IPS-18c (cell line): ENCODE data around the gene SIK2.

ENCODE experiments used
- H3K4me3 ChIP-seq: 2 replicates; pipeline ENCODE4 v1.7.0; 2013; ENCODE audit warnings: low read depth, mild to moderate bottlenecking, low read length, moderate library complexity; ENCODE audit not compliant: insufficient read depth
- H3K9me3 ChIP-seq: one replicate; pipeline ENCODE4 v1.6.1; 2013; ENCODE audit warnings: mild to moderate bottlenecking, low read length, moderate library complexity; ENCODE audit not compliant: control insufficient read depth, insufficient read depth

Gene SIK2

DNA sequence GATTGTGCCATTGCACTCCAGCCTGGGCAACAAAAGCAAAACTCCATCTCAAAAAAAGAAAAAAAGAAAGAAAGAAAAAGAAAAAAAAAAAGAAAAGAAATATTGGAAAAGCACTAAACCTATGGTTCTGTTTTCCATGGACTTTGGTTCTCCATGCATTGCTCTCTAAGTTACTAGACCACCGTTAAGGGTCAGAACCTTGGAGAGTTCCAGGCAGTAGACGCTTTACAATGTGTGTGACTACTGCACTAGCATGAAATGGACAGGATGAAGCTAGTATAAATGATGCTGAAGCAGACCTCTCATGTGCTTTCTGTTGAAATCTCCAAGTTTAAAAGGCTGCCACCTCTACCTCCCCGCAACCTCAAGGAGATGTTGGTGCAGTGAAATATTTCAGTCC, 63.5 kb downstream of the SIK2 start:
- Histone ChIP-seq H3K4me3 (no peak overlapping the region), H3K9me3 (no peaks in the 10 kb centered on the region)

DNA sequence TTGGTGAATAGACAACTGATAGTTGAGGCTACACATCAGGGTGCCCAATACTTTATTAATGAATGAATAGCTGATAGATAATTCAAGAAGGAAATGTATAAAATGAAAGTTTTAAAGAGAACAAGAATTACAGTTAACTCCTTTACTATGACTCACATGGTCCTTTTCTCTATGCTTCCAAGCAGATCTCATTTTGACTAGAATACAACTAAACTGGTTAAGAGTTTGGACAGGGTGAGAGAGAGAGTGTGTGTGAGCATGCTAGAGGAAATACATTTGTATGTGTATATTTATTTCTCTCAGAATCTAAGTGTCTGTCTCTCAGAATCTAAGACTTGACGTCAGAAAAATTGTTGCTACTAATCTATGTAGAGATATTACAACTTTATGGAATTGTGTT, 66.7 kb downstream of the SIK2 start:
- no peaks in the 10 kb centered on the region for H3K9me3 ChIP-seq
- H3K4me3 ChIP-seq, result no peak overlapping the region

DNA sequence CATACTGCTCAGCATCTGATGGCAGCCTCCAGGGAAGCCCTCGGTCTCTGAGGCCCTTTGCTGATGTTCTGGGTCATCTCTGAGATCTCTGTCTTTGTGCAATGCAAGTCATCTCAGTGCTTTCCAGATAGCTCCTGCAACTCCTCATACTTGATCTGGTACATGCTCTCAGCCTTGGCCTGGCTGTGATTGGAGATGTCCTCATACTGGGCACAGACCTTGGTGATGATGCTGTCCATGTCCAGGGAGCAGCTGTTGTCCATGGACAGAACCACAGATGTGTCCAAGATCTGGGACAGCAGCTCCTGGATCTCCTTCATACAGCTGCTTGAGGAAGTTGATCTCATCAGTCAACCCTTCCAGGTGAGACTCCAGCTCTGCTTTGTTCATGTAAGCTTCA, 69.1 kb downstream of the SIK2 start:
- Histone ChIP-seq H3K4me3 (no peak overlapping the region), H3K9me3 (no peaks in the 10 kb centered on the region)

DNA sequence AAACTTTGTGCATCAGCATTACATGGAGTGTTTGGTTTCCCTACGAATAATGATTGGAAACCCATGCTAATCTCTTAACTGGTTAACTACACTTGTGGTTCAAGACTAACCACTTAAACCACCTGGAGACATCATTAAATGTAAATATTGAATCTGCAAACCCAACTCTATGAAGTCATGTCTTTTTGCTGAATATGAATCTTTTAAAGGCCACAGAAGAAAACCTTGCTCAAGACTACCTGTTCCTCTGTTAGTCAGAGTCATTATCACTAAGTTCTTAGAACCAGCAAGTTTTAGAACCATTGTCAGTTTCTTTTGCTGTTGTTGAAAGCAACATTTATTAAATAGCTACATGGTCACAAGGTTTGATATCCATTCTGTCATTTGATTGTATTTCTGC, 70.7 kb downstream of the SIK2 start:
- no peaks in the 10 kb centered on the region for H3K9me3 ChIP-seq
- H3K4me3 ChIP-seq, result no peak overlapping the region

DNA sequence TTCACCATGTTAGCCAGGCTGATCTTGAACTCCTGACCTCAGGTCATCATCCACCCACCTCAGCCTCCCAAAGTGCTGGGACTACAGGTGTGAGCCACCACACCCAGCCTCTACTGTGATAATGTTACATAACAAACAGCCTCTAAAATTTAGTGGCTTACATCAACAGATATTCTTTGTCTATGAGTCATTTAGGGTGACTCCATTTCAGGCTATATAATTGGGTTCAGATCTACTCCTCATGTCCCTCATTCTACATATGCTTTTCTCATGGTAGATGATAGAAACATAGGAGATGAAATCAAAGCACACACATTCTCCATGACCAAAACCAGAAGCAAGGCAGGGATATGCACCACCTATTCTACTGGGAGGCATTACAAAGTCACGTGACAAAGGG, 72.7 kb downstream of the SIK2 start:
- H3K9me3 ChIP-seq, result no peaks in the 10 kb centered on the region
- H3K4me3 ChIP-seq, result no peak overlapping the region

DNA sequence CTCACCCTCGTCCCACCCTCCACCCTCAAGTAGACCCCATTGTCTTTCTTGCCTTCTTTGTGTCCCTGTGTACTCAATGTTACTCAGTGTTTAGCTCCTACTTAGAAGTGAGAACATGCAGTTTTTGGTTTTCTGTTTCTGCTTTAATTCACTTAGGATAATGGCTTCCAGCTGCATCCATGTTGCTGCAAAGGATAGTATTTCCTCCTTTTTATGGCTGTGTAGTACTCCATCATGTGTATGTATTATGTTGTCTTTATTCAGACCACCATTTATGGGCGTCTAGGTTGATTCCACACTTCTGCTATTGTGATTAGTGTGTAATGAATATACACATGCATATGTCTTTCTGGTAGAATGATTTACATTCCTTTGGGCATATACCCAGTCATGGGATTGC, 73.6 kb downstream of the SIK2 start:
- Histone ChIP-seq H3K4me3 (no peak overlapping the region), H3K9me3 (no peaks in the 10 kb centered on the region)

DNA sequence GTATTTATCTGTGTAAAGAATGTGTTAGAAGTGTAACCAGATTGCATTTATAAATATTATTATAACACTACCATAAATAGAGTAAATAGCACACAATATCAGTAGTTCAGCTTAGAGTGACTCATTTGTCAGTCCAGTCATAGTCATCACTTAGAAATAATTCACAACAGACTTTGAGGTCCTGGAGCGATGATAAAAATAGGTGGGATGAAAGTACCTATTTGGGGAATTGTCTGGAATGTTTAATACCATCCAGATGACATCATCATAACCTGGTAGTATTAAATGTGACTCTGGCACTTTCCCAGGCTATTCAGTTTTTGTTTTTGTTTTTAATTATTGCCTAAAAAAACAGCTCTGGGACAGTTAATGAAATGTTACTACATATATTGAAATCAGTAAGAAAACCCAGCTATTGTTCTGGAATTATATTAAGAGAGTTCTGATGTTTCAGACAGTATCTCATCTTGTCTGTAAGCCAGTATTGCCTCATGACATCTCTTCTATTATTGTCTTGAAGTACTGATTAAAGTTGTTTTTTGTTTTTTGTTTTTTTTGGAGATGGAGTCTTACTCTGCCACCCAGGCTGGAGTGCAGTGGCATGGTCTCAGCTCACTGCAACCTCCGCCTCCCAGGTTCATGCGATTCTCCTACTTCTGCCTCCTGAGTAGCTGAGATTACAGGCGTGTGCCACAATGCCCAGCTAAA, 74.8 kb downstream of the SIK2 start:
- no peaks in the 10 kb centered on the region for H3K9me3 ChIP-seq

DNA sequence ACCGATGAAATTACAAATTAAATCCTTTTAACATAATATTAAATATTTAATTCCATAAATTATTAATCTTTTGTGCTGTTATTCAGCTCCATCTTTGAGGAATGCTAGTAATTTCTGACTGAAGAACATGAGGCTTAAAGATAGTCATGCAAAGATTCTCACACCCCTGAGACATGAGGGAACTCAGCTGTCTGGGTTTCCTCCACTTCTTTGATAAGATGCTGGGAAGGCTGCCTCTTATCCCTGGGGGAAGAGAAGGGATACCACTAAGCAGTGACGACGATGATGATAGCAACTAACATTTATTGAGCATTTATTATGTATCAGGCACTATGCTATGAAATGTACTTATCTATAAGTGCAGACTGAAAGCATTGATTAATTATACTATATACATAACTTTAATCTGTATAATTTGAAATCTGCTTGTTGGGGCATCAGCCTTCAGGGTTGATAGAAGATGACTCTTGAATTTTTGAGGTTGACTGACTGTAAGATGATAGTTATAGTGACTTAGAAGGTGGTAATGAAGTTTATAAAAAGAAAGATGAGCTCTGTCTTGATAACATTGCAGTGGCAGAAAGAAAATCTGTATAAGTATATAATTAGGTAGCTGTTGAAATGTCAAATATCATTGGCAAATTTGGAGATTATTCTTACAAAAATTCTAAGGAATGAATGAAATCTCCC, 78.4 kb downstream of the SIK2 start:
- no peaks in the 10 kb centered on the region for H3K9me3 ChIP-seq
- H3K4me3 ChIP-seq, result no peak overlapping the region

More for the DNA sequence above, 74.8 kb downstream of the SIK2 start:
- H3K4me3 ChIP-seq, result no peak overlapping the region

DNA sequence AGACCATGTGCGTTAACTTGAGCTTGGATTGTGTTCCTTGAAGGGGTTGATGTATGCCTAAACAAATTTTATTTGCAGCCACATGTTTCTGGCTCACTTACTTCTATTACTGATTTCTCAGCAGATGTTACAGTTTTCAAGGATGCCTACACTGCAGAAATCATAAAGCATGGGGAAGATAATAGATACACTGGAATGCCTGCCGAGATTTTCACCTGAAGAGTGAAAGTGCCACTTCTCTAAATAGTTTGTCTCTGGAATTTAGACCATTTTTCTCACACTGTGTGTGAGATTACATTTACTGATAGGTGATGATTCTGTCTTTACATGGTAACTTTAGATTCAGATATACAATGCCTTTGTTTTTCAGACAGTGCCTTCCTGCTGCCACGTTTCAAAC, 81.6 kb downstream of the SIK2 start:
- Histone ChIP-seq H3K4me3 (no peak overlapping the region), H3K9me3 (no peaks in the 10 kb centered on the region)

DNA sequence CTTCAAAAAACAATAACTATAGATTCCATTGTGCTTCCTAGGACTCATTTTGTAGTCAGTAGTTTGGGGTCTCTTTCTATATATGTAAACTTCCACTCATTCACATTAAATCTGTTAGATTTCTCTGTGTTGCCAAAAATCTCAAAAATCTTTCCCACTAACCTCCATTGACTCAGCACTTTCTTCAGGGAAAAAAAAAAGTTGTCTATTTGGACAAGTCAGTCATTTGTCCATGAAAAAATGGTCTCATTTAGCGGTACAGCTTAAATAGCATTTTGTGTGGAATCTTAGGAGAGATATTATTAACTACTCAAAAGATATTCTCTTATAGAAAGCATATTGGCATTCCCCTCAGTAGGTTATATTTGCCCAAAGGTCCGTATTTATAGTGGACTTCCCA, 82.0 kb downstream of the SIK2 start:
- H3K9me3 ChIP-seq, result no peaks in the 10 kb centered on the region
- H3K4me3 ChIP-seq, result no peak overlapping the region

DNA sequence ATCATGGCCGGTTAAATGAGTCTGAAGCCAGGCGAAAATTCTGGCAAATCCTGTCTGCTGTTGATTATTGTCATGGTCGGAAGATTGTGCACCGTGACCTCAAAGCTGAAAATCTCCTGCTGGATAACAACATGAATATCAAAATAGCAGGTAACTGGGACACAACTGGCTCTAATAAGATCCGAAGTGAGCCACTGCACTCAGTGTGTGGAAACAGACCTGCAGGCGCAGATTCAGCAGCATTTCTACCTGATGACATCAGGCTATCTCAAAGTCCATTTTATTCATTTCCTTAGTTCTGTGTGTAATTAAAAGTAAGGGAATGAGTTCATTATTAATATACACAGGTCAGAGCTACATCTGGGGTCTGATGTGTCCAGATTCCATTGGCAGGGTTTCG, 85.8 kb downstream of the SIK2 start:
- Histone ChIP-seq H3K4me3 (no peak overlapping the region), H3K9me3 (no peaks in the 10 kb centered on the region)

DNA sequence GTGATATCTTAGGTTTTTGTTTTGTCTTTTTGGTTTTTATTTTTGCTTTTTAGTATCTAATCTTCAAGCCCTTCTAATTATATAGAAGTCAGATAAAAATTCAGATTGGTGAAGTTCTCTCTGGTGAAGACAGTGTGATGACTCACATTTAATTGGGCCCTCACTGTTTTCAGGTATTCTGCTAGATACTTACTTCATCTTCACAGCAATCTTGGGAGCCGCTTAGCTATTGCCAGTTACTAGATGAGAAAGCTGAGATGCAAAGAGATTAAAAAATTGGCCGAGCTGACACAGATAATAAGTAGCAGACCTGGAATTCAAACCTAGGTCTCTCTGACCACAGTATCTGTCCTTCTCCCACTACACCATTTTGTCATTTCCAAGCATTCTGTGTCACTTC, 88.9 kb downstream of the SIK2 start:
- Histone ChIP-seq H3K4me3 (no peak overlapping the region), H3K9me3 (no peaks in the 10 kb centered on the region)

DNA sequence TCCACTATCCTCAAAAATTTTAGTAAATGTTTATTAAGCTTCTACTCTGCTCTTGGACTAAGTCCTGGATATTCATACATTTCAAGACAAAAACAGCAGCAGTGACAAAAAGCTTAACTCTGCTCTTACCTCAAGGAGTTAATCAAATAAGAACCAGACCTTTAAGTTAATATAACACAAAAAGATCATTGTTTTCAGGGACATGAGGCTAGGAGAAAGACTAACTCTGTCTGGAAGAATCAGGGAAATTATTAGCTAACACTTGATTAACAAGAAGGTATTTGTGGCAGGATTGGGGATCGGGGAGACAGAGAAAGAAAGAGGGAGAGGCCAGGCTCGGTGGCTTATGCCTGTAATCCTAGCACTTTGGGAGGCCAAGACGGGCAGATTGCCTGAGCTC, 89.5 kb downstream of the SIK2 start:
- Histone ChIP-seq H3K4me3 (no peak overlapping the region), H3K9me3 (no peaks in the 10 kb centered on the region)

DNA sequence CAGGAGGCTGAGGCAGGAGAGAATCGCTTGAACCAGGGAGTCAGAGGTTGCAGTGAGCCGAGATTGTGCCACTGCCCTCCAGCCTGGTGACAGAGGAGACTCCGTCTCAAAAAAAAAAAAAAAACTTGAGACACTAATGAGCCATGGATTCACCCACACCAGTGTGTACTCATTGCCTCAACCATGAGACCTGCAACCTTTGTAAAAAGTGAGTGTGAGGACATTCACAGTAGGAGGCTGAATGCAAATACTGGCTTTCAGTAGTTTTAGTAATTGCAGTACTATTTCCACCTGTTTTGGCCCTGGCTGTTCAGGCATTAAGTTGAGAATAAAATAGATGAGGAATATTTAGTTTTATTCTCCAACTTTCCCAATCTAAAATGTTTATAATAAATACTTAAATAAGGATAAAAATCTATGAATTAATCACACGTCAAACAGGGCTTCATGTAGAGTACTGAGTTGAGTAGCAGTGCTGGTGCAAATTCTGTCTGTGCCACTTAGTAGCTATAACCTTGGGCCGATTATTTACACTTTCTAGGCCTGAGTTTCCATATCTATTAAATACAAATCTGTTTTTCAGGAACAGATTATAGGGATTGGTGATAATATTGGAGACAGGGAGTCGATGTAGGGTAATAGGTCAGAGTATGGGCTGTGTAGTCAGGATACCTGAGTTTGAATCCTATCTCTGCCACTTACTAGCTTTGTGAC, 91.1 kb downstream of the SIK2 start:
- Histone ChIP-seq H3K4me3 (no peak overlapping the region), H3K9me3 (no peaks in the 10 kb centered on the region)

DNA sequence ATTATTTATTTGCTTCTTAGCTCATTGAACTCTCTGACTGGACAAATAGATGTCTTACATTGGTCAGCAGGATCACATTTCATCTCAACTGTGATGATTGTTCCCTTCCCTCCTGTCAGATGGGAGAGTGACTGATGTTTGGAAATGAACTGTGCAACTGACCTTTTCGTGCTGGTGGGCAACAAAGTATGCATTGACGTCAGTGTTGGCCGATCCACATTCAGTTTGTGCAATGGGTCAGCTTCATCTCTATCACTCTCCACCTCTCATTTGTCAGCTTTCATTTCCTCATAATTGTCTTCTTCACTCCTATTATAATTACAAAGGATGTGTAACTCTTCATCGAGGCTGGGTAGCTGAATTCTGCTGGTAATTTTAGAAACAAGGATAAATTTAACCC, 92.6 kb downstream of the SIK2 start:
- no peaks in the 10 kb centered on the region for H3K9me3 ChIP-seq
- H3K4me3 ChIP-seq, result no peak overlapping the region

DNA sequence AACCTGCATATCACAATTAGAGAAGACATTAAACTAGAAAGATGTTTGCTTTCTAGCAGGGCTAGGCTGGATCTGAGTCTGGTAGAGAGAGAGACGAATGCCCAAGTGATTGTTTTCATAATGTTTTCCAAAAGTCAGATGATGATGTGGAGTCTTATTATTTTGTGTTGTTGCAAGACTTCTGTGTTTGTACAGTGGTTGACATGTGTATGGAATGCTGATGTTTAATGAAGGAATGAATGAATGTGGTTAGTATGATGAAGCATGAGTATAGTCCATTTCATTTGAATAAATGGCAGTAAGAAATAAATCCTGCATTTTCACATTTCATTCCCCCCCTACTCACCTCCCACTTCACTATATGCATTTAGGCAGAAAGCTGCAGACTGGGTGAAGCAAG, 94.3 kb downstream of the SIK2 start:
- no peaks in the 10 kb centered on the region for H3K9me3 ChIP-seq
- no peak overlapping the region for H3K4me3 ChIP-seq

DNA sequence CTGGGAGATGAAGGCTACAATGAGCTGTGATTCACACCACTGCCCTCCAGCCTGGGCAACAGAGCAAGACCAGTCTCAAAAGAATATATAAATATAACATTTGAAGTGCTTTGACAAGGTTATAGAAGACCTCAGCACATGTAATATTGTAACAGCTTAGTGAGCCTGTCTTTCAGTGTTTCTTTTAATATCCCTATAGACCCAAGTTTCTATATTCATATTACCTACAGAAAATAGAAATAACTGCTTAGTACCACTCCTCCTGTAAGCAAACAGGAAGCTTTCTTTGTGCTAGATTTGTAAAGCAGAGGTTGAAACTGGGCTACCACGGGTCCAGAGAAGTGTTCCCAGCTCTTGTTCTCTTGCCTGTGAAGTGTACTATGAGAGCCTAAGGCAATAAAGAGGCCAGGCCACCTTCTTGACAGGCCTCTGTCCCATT, 95.7 kb downstream of the SIK2 start:
- no peak overlapping the region for H3K4me3 ChIP-seq
- no peaks in the 10 kb centered on the region for H3K9me3 ChIP-seq

DNA sequence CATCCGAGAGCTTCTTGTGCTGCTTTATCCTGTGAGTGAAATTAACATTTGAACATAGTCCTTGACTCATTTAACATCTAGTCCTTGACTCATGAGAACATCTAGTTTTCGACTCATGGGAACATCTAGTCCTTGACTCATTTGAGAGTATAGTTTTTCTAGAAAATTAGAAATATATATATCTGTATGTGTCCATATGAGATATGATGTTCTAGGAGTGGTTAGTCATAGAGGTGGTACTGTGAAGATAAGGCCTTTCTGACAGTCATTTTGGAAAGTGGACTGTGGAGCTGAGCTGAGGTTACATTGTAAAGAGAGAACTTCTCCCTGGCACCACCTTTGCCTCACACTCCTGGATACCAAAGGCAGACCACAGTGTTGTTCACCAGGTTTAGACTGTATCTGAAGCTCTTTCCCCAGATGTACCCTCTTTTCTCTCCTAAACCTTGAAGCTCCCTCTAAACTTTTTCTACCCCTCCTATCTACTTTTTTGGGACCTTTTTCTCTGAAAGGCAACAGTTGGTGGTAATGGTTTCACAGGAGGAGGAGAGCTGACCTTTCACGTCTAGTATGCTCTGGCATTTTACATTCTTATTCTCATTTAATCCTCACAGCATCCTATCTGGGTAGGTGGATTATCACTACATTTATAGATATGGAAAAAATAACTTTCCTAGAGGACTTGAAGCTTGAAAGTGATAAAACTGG, 96.8 kb downstream of the SIK2 start:
- Histone ChIP-seq H3K9me3 (no peaks in the 10 kb centered on the region), H3K4me3 (no peak overlapping the region)
